BJ (cell line): ENCODE results near the gene ERG. TPM values are rescaled to one million over a fixed set of nuclear protein-coding genes. Genes with fewer than 3 reads are reported as not detected.
A peak's percentile ranks its signal among the peaks of the same experiment; 100 is the strongest.

Experiments used
- CTCF ChIA-PET: fragments of 350-600 bp; formaldehyde crosslinking; extraction: SDS; loops from one replicate; lab custom pipeline; 2021; ENCODE audit warnings: antibody characterized with exemption, inconsistent platforms; lab: Yijun Ruan, JAX
- POLR2A ChIA-PET: fragments of 300-600 bp; sonication (Branson Sonifier 250); formaldehyde crosslinking; extraction: SDS; loops from one replicate; lab custom pipeline; 2021; ENCODE audit warnings: antibody characterized with exemption; lab: Charles Lee
- DNase-seq: peaks from one replicate; pipeline ENCODE4 v3.0.0-alpha.2; 2011; ENCODE audit warnings: low read depth
- H3K27me3 ChIP-seq: 2 replicates; pipeline ENCODE4 v1.6.0; 2011; ENCODE audit warnings: low read length; ENCODE audit not compliant: control insufficient read depth, insufficient read depth
- H3K36me3 ChIP-seq: 2 replicates; pipeline ENCODE4 v1.5.1; 2011; ENCODE audit warnings: low read length; ENCODE audit not compliant: control insufficient read depth, insufficient read depth
- H3K4me3 ChIP-seq: 2 replicates; pipeline ENCODE4 v1.5.1; 2011; ENCODE audit warnings: low read depth, mild to moderate bottlenecking, control low read depth, low read length
- CTCF ChIP-seq: IDR thresholded peaks from 2 replicates; pipeline ENCODE4 v1.5.1; 2011; ENCODE audit warnings: low read depth, mild to moderate bottlenecking, control low read depth, inconsistent platforms, low read length, moderate library complexity; ENCODE audit not compliant: insufficient read depth
- polyA plus RNA-seq: library from polyadenylated mRNA; depleted of rRNA; stranded (reverse); fragments of >200 nt; gene quantifications from 2 replicates; pipeline ENCODE4 v1.2.3, GENCODE V29; 2011

Gene ERG
- polyA plus RNA-seq, 1 experiment: not detected

- POLR2A ChIA-PET: no interaction called here
- H3K27me3 ChIP-seq: peaks cover 6% of the 10 kb centered on the region; the same call in 1 of the 2 replicates
- CTCF ChIA-PET: no interaction called here
- no peak overlapping the region for H3K4me3 ChIP-seq
- no peaks in the 10 kb centered on the region for H3K36me3 ChIP-seq
- TF ChIP-seq CTCF: no peak
- DNase-seq: no peak
Observed at GRCh38 chr21:38383411-38384237, 114.7 kb downstream of the ERG start.

- ChIA-PET CTCF (interaction anchor here (1.1 to 1.4 kb wide), 2 partner anchors 16 to 23 kb away, joined by 3 to 4 read pairs; no protein-coding TSS in a partner anchor), POLR2A (no interaction called here)
- Histone ChIP-seq H3K27me3 (peaks cover 4% of the 10 kb centered on the region; the same call in 1 of the 2 replicates), H3K4me3 (no peak overlapping the region), H3K36me3 (no peaks in the 10 kb centered on the region)
- TF ChIP-seq CTCF: peak; percentile 31; the same call in 1 of the 2 replicates
- peak; percentile 22 for DNase-seq
Observed at GRCh38 chr21:38380481-38381137, 117.7 kb downstream of the ERG start.

GRCh38 chr21:38379147-38379546, 119.1 kb downstream of the ERG start:
- CTCF ChIA-PET: interaction anchor here (0.8 to 1.2 kb wide), 3 partner anchors 10 to 26 kb away, joined by 3 to 4 read pairs (median 4); no protein-coding TSS in a partner anchor
- 0 out of 2 replicates have a peak, but pooled peaks cover 3% of the 10 kb centered on the region for H3K27me3 ChIP-seq
- DNase-seq: no peak
- H3K4me3 ChIP-seq: no peak overlapping the region
- no peak for TF ChIP-seq CTCF
- POLR2A ChIA-PET: no interaction called here
- H3K36me3 ChIP-seq: no peaks in the 10 kb centered on the region

GRCh38 chr21:38377165-38378088, 120.8 kb downstream of the ERG start:
- ChIA-PET POLR2A (no interaction called here), CTCF (interaction anchor here (1.1 to 1.6 kb wide), 2 partner anchors 21 to 25 kb away, joined by 3 to 5 read pairs; no protein-coding TSS in a partner anchor)
- no peaks in the 10 kb centered on the region for H3K36me3 ChIP-seq
- no peak for TF ChIP-seq CTCF
- no peak overlapping the region for H3K4me3 ChIP-seq
- 0 out of 2 replicates have a peak, but pooled peaks cover under 1% of the 10 kb centered on the region for H3K27me3 ChIP-seq
- DNase-seq: no peak
